Sigmoid colon (tissue), 4 donors: ENCODE data around the gene PCK2.

Experiments
- CTCF ChIP-seq, 4 experiments: fragments of 450-650 bp in 3 of 4; fragments of 200-600 bp in 1 of 4; IDR thresholded peaks; one replicate each; pipeline ENCODE4 v1.5.1; 2016 to 2019; ENCODE audit warnings: antibody characterized with exemption in 4 of 4, mild to moderate bottlenecking in 3 of 4, moderate library complexity in 2 of 4
- EP300 ChIP-seq, 4 donors: sonication (generic); formaldehyde crosslinking; IDR thresholded peaks; one replicate each; pipeline ENCODE4 v1.6.1; 2017; ENCODE audit warnings: antibody characterized with exemption in 4 of 4
- POLR2A ChIP-seq, 2 donors: fragments of 450-650 bp; IDR thresholded peaks; one replicate each; pipeline ENCODE4 v1.6.1; 2016; ENCODE audit warnings: antibody characterized with exemption in 2 of 2, mild to moderate bottlenecking in 2 of 2, moderate library complexity in 2 of 2
- POLR2AphosphoS5 ChIP-seq, 4 donors: sonication (generic); formaldehyde crosslinking; IDR thresholded peaks; one replicate each; pipeline ENCODE4 v1.6.1; 2017; ENCODE audit warnings: antibody characterized with exemption in 4 of 4

GRCh38 chr14:24056800-24057184, 37.3 kb upstream of the PCK2 start:
- no peak for TF ChIP-seq CTCF (IDR thresholded peaks at IDR 0.05)
- no peak for TF ChIP-seq POLR2A (IDR thresholded peaks at IDR 0.05)
- TF ChIP-seq POLR2AphosphoS5 (IDR thresholded peaks at IDR 0.05) = no peak
- no peak for TF ChIP-seq EP300 (IDR thresholded peaks at IDR 0.05)
